HG02588 (cell line): ENCODE data around the gene GSTP1.
"Not testable (repeated sequence)": the region's sequence is repeated elsewhere in the genome, so short reads cannot be mapped to it uniquely, and the experiment has no call there.

Source experiments
- ATAC-seq: cut with Tn5 transposase; IDR thresholded peaks from one replicate; pipeline ENCODE4 v1.9.1; 2021; ENCODE audit warnings: mild to moderate bottlenecking, moderate library complexity; ENCODE audit not compliant: unreplicated experiment

The GSTP1 gene

GRCh38 chr11:67594480-67594879 lies 10.9 kb downstream of the GSTP1 start:
- no peak for ATAC-seq

- no peak for ATAC-seq
These were observed 13.2 kb downstream of the GSTP1 start for GRCh38 chr11:67596753-67597300.

- not testable (repeated sequence) for ATAC-seq
These were observed 13.8 kb downstream of the GSTP1 start for GRCh38 chr11:67597458-67597857.

GRCh38 chr11:67597963-67598362 lies 14.4 kb downstream of the GSTP1 start:
- ATAC-seq = not testable (repeated sequence)

- no peak for ATAC-seq
These were observed 15.5 kb downstream of the GSTP1 start for GRCh38 chr11:67599149-67599548.

GRCh38 chr11:67600324-67601029 lies 16.9 kb downstream of the GSTP1 start:
- ATAC-seq = peak; percentile 62

- ATAC-seq = no peak
These were observed 17.5 kb downstream of the GSTP1 start for GRCh38 chr11:67601098-67601497.

GRCh38 chr11:67604119-67604518 lies 20.5 kb downstream of the GSTP1 start:
- not testable (repeated sequence) for ATAC-seq

GRCh38 chr11:67604815-67605214 lies 21.2 kb downstream of the GSTP1 start:
- no peak for ATAC-seq

- no peak for ATAC-seq
These were observed 21.8 kb downstream of the GSTP1 start for GRCh38 chr11:67605231-67606011.

GRCh38 chr11:67606093-67606491 lies 22.5 kb downstream of the GSTP1 start:
- ATAC-seq = no peak

GRCh38 chr11:67606492-67607295 lies 23.1 kb downstream of the GSTP1 start, which contains the start of gene NDUFV1:
Gene NDUFV1, plus strand, starts transcription at chr11:67606936. Its CDS starts 69 bp downstream, at chr11:67607005.
- ATAC-seq = peak; percentile 89

- no peak for ATAC-seq
These were observed 23.9 kb downstream of the GSTP1 start for GRCh38 chr11:67607507-67607906.

- ATAC-seq = no peak
These were observed 24.9 kb downstream of the GSTP1 start for GRCh38 chr11:67608486-67608885.

GRCh38 chr11:67609316-67609715 lies 25.7 kb downstream of the GSTP1 start:
- ATAC-seq = no peak

- no peak for ATAC-seq
These were observed 26.8 kb downstream of the GSTP1 start for GRCh38 chr11:67610302-67610868.

GRCh38 chr11:67611165-67611564 lies 27.6 kb downstream of the GSTP1 start:
- ATAC-seq = no peak

GRCh38 chr11:67611704-67612587 lies 28.3 kb downstream of the GSTP1 start:
- ATAC-seq = no peak

- ATAC-seq = no peak
These were observed 29.1 kb downstream of the GSTP1 start for GRCh38 chr11:67612751-67613150.
